Measurements from ENCODE around the gene TEX52. TPM values are rescaled to one million over a fixed set of nuclear protein-coding genes. Genes with fewer than 3 reads are reported as not detected.

TEX52 gene
- total and polyA plus RNA-seq, 9 donors = not detected

DNA sequence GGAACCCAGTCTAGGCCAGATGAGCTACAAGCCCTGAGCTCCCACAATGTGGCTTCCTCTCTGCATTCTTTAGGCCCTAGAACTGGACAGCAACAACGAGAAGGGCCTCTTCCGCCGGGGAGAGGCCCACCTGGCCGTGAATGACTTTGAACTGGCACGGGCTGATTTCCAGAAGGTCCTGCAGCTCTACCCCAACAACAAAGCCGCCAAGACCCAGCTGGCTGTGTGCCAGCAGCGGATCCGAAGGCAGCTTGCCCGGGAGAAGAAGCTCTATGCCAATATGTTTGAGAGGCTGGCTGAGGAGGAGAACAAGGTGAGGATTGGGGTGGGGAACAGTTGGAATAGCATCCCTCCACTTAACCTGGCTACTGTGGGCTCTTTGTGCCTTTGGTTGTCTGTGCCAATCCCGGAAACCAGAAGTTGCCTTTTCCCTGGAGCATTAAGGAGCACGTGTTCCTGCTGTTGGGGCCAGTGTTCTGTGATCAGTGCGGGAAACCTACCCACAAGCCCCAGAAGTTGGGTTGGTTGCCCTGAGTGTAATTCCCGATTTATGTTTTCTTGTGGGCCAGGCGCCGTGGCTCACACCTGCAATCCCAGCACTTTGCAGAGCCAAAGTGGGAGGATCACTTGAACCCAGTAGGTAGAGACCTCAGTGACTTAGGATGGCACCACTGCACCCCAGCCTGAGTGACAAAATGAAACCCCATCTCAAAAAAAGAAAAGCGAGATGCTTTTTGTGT lies 55.6 kb downstream of the TEX52 start:
- no peak for TF ChIP-seq EP300 (IDR thresholded peaks at IDR 0.05)
- TF ChIP-seq, protein P1, sequence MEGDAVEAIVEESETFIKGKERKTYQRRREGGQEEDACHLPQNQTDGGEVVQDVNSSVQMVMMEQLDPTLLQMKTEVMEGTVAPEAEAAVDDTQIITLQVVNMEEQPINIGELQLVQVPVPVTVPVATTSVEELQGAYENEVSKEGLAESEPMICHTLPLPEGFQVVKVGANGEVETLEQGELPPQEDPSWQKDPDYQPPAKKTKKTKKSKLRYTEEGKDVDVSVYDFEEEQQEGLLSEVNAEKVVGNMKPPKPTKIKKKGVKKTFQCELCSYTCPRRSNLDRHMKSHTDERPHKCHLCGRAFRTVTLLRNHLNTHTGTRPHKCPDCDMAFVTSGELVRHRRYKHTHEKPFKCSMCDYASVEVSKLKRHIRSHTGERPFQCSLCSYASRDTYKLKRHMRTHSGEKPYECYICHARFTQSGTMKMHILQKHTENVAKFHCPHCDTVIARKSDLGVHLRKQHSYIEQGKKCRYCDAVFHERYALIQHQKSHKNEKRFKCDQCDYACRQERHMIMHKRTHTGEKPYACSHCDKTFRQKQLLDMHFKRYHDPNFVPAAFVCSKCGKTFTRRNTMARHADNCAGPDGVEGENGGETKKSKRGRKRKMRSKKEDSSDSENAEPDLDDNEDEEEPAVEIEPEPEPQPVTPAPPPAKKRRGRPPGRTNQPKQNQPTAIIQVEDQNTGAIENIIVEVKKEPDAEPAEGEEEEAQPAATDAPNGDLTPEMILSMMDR (IDR thresholded peaks at IDR 0.05) = no peak
- TF ChIP-seq POLR2A (IDR thresholded peaks at IDR 0.05) = no peak
- 55 to 66% (median 58%) methylated on average over 16 of the region's 16 CpGs for WGBS, 3 donors
- Histone ChIP-seq H3K27ac (no peak overlapping the region), H3K4me1 (ENCODE audit: insufficient read depth) (peaks cover 11% of the 10 kb centered on the region), H3K36me3 (no peaks in the 10 kb centered on the region), H3K4me3 (no peak overlapping the region), H3K9me3 (no peaks in the 10 kb centered on the region), H3K27me3 (no peaks in the 10 kb centered on the region)
- intact Hi-C loops (cut with DNase I) = no loop called here
- DNase-seq = no peak

DNA sequence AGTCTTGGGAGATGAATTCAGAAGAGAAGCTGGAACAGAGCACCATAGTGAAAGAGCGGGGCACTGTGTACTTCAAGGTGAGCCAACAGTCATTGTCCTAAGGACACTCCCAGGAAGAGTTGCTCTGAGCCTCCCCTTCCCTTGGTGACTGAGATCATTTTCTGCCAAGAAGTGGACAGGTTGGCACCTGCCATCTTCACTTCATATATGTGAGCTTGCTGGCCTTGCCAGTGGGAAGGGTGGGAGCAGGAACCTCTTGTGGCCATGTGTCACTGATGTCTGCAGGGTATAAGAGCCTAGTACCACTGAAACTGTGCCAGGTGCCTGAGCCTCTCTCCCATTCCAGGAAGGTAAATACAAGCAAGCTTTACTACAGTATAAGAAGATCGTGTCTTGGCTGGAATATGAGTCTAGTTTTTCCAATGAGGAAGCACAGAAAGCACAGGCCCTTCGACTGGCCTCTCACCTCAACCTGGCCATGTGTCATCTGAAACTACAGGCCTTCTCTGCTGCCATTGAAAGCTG lies 56.7 kb downstream of the TEX52 start:
- DNase-seq = no peak
- H3K36me3 ChIP-seq = no peaks in the 10 kb centered on the region
- TF ChIP-seq POLR2A (IDR thresholded peaks at IDR 0.05) (no peak), EP300 (IDR thresholded peaks at IDR 0.05) (no peak)
- TF ChIP-seq, protein P1 (IDR thresholded peaks at IDR 0.05) = no peak
- intact Hi-C loops (cut with DNase I) = no loop called here
- peaks cover 12% of the 10 kb centered on the region for H3K4me1 ChIP-seq (ENCODE audit: insufficient read depth)
- no peak overlapping the region for H3K4me3 ChIP-seq
- WGBS, 3 donors = 84 to 92% (median 84%) methylated on average over 3 of the region's 3 CpGs
- H3K9me3 ChIP-seq = no peaks in the 10 kb centered on the region
- no peak overlapping the region for H3K27ac ChIP-seq
- H3K27me3 ChIP-seq = no peaks in the 10 kb centered on the region

Other genes starting within 250 kb of the TEX52 start
- gene FKBP4, start 62.1 kb downstream of the TEX52 start, total RNA-seq = 100 to 1,000 TPM in 1 of 7 donors, 10 to 100 TPM in 6; 26.7 to 109 (median 57.5) TPM
- 10 to 100 TPM; 25.1 to 96.1 TPM for gene FKBP4, start 62.1 kb downstream of the TEX52 start, polyA plus RNA-seq
- gene ITFG2, start 44.4 kb downstream of the TEX52 start, total RNA-seq = 10 to 100 TPM; 25.4 to 57.3 (median 41.1) TPM
- 10 to 100 TPM; 33.6 to 66.0 TPM for gene ITFG2, start 44.4 kb downstream of the TEX52 start, polyA plus RNA-seq
- gene NRIP2, start 22.0 kb downstream of the TEX52 start, total RNA-seq = 10 to 100 TPM in 3 of 7 donors, 1 to 10 TPM in 3, under 1 TPM in 1; 0.83 to 15.1 (median 6.3) TPM
- 10 to 100 TPM in 1 of 2 donors, 1 to 10 TPM in 1; 4.9 to 10.3 TPM for gene NRIP2, start 22.0 kb downstream of the TEX52 start, polyA plus RNA-seq
- 1 to 10 TPM in 1 of 7 donors, under 1 TPM in 4, not detected in 2; 0.22 to 2.5 (median 0.36) TPM for gene FOXM1, start 20.1 kb upstream of the TEX52 start, total RNA-seq
- gene FOXM1, start 20.1 kb upstream of the TEX52 start, polyA plus RNA-seq = 1 to 10 TPM in 1 of 2 donors, under 1 TPM in 1; 0.62 to 3.0 TPM
- gene RHNO1, start 20.2 kb upstream of the TEX52 start, total RNA-seq = 10 to 100 TPM; 10.1 to 21.9 (median 18.7) TPM
- 10 to 100 TPM; 17.3 to 26.1 TPM for gene RHNO1, start 20.2 kb upstream of the TEX52 start, polyA plus RNA-seq
- gene TULP3, start 33.9 kb upstream of the TEX52 start, total RNA-seq = 10 to 100 TPM; 27.3 to 45.6 (median 42.1) TPM
- gene TULP3, start 33.9 kb upstream of the TEX52 start, polyA plus RNA-seq = 10 to 100 TPM; 32.4 to 58.6 TPM
- gene TEAD4, start 102.4 kb upstream of the TEX52 start, total RNA-seq = 10 to 100 TPM in 2 of 7 donors, 1 to 10 TPM in 5; 3.6 to 19.9 (median 5.9) TPM
- gene TEAD4, start 102.4 kb upstream of the TEX52 start, polyA plus RNA-seq = 1 to 10 TPM; 6.7 to 7.2 TPM
- 10 to 100 TPM; 24.9 to 72.3 (median 55.7) TPM for gene TSPAN9, start 220.3 kb upstream of the TEX52 start, total RNA-seq
- 10 to 100 TPM; 44.3 to 60.5 TPM for gene TSPAN9, start 220.3 kb upstream of the TEX52 start, polyA plus RNA-seq

Measured in ovary (tissue), 9 donors.